ENCODE data around the gene SCEL.

- TF ChIP-seq FOXM1 (IDR thresholded peaks at IDR 0.05; ENCODE audit: borderline replicate concordance) (no peak), SP1 (IDR thresholded peaks at IDR 0.05) (no peak), PKNOX1 (IDR thresholded peaks at IDR 0.05) (no peak), HDGF (IDR thresholded peaks at IDR 0.05; ENCODE audit: borderline replicate concordance) (no peak), LEF1 (IDR thresholded peaks at IDR 0.05; ENCODE audit: borderline replicate concordance) (no peak), FOXA1 (IDR thresholded peaks at IDR 0.05) (no peak), SUZ12 (IDR thresholded peaks at IDR 0.05) (no peak), ELF4 (IDR thresholded peaks at IDR 0.05) (no peak), NFRKB (IDR thresholded peaks at IDR 0.05) (no peak), ARNT (IDR thresholded peaks at IDR 0.05) (no peak), FOXK2 (IDR thresholded peaks at IDR 0.05) (no peak), BHLHE40 (IDR thresholded peaks at IDR 0.05; ENCODE audit: borderline replicate concordance) (no peak), ZNF384 (IDR thresholded peaks at IDR 0.05) (no peak), TARDBP (IDR thresholded peaks at IDR 0.05) (no peak)
Observed at GRCh38 chr13:77620138-77620537, 84.6 kb downstream of the SCEL start.
